ENCODE results near the gene ZNF582. TPM values are rescaled to one million over a fixed set of nuclear protein-coding genes. Genes with fewer than 3 reads are reported as not detected.

ZNF582 gene
- total and polyA plus RNA-seq, 7 experiments from 2014 or later: 1.7 to 7.6 (median 5.7) TPM

DNA sequence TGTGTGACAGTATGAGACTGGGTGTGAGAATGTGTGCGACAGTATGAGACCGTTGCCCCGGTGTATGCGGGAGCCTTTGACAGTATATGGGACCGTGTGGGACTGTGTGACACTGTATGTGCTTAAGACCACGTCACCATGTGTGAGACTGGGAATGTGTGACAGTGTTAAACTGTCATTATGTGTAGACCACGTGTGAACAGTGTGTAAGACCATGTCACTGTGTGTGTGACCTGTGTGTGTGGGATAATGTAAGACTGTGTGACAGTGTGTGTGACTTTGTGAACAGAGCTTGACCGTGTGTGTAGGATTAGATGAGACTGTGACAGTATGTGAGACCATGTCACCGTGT is 11.3 kb upstream of the ZNF582 start:
- no peaks in the 10 kb centered on the region for H3K27me3 ChIP-seq (ENCODE audit: control insufficient read depth in 2 of 2, insufficient read depth in 2 of 2, low read length in 2 of 2)
- peak overlapping the region; percentile 86 for H3K4me3 ChIP-seq (ENCODE audit: low read length)
- Mint-ChIP-seq H3K9me3 (peaks cover 32 to 96% (median 60%) of the 10 kb centered on the region in 11 donors), H3K36me3 (peaks cover 35 to 81% (median 68%) of the 10 kb centered on the region in 5 donors), H3K4me3 (peak overlapping the region; percentile 87 to 98 (median 94)), H3K4me1 (peaks cover 19 to 37% (median 30%) of the 10 kb centered on the region in 7 donors), H3K27ac (peak overlapping the region; percentile 80 to 98 (median 95)), H3K27me3 (no peaks in the 10 kb centered on the region)
- H3K27ac ChIP-seq (ENCODE audit: low read depth, low read length): peak overlapping the region; percentile 96
- ChIA-PET CTCF (no interaction called here), POLR2A (interaction anchor here (1.4 to 1.5 kb wide), 2 partner anchors 11 to 12 kb away, joined by 5 to 7 read pairs; partner anchors contain the start of gene ZNF582)
- H3K4me1 ChIP-seq (ENCODE audit: control insufficient read depth in 2 of 2, insufficient read depth in 2 of 2, low read length in 2 of 2): peaks cover 8 to 16% of the 10 kb centered on the region in 2 donors
- intact Hi-C loops (cut with micrococcal nuclease): loop anchor here (1.0 to 10.0 kb wide), 9 partner anchors 11 to 1748 kb away; partner anchors contain the start of genes ZSCAN5A (in 2 of the 2), ZFP28 (in 1 of the 2), ZNF304 (in 1 of the 2) and ZNF329 (in 1 of the 2)
- DNase-seq (no peak), ATAC-seq (peak; percentile 26)
- H3K9me3 ChIP-seq (ENCODE audit: control insufficient read depth in 2 of 3, low read length in 3 of 3): peaks cover 5 to 41% (median 19%) of the 10 kb centered on the region in 3 experiments
- H3K36me3 ChIP-seq (ENCODE audit: control insufficient read depth in 2 of 3, insufficient read depth in 3 of 3, low read length in 3 of 3): peaks cover 19 to 36% (median 22%) of the 10 kb centered on the region in 3 experiments

DNA sequence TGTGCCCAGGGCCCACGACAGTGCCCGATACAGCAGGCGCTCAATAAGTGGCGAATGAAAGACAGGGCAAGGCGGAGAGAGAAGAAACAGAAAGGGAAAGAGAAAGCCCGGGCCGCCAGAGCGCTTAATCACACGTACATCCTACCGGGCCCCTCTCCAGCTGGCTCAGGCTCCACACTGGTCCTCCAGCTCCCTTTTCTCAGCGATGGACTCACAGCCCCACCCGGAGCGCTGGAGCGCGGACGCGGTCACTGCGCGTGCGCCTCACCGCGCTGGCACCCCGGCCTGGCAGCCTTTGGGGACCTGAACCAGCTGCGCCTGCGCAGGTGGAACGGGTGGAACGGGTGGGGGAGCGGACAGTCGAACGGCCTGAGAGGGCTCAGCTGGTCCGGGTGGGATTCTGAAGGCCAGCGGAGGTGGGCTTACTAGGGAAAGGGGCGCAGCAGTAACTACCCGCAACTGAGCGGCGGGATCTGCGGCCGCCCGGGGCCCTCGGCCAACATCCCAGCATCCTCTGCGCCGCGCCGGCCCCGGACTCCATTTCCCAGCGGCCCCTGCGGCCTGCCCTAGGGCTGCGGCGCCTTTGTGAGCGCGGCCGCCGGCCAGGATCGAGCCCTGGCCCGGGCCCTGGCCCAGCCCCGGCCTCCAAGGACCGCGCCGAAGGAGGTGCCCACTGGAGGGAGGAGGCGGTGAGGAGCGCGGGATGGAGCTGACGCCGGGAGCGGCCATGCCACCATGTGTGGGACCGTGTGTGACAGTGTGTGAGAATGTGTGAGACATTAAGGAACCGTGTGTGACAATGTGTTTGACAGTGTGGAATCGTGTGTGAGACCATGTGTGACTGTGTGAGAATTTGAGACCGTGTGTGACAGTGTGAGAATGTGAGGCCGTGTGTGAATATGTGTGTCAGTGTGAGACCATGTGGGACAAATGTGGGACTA is 10.7 kb upstream of the ZNF582 start, which contains the start of gene ZNF583:
Gene ZNF583, plus strand, starts transcription at position 569 of the 941 bp plus-strand sequence. CDS start 2,783 bp downstream, outside the sequence.
- peak within 1 kb of the TSS; percentile 87 to 98 (median 94) for H3K4me3 Mint-ChIP-seq
- POLR2A ChIA-PET: interaction anchor here (0.6 to 1.5 kb wide), 9 partner anchors 8 to 1779 kb away, joined by 3 to 7 read pairs (median 4); partner anchors contain the start of genes ZNF274, ZNF548, ZNF582 and ZSCAN5A
- peaks cover 36 to 81% (median 68%) of the 10 kb centered on the region in 5 donors for H3K36me3 Mint-ChIP-seq

DNA sequence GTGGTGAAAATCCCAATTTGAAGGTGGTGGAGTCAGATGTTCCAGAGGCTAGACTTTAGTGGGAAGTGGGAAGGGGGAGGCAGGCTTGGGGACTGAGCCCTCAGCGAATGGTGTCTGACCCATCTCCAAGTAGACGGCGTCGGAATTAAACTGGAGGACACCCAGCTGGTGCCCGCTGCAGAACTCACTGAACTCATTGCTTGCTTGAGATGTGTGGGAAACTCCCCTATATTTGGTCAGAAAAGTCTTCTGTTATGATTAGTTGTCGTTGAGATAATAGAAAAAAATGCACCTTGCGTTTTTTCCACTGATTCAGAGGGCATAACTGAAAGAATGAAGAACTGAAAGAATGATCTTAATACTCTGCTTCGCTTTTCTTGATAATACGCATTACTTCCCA is 9.9 kb upstream of the ZNF582 start:
- Histone ChIP-seq H3K36me3 (ENCODE audit: control insufficient read depth in 2 of 3, insufficient read depth in 3 of 3, low read length in 3 of 3) (peaks cover 6 to 35% (median 9%) of the 10 kb centered on the region in 3 experiments), H3K9me3 (ENCODE audit: control insufficient read depth in 2 of 3, low read length in 3 of 3) (peaks cover 10 to 41% (median 16%) of the 10 kb centered on the region in 3 experiments), H3K27me3 (ENCODE audit: control insufficient read depth in 2 of 2, insufficient read depth in 2 of 2, low read length in 2 of 2) (no peaks in the 10 kb centered on the region), H3K4me3 (ENCODE audit: low read length) (peak overlapping the region; percentile 86), H3K4me1 (ENCODE audit: control insufficient read depth in 2 of 2, insufficient read depth in 2 of 2, low read length in 2 of 2) (peaks cover 8 to 16% of the 10 kb centered on the region in 2 donors), H3K27ac (ENCODE audit: low read depth, low read length) (peak overlapping the region; percentile 96)
- peaks cover 23 to 96% (median 56%) of the 10 kb centered on the region in 11 donors for H3K9me3 Mint-ChIP-seq
- intact Hi-C loops (cut with micrococcal nuclease): loop anchor here (1.0 to 10.0 kb wide), 5 partner anchors 10 to 1749 kb away; partner anchors contain the start of genes ZFP28 (in 1 of the 2), ZNF304 (in 1 of the 2), ZNF329 (in 1 of the 2) and ZNF582 (in 1 of the 2)
- POLR2A ChIA-PET: interaction anchor here (0.6 to 1.5 kb wide), 8 partner anchors 8 to 1780 kb away, joined by 3 to 7 read pairs (median 4); partner anchors contain the start of genes ZNF274, ZNF582 and ZSCAN5A
- no peak for ATAC-seq
- H3K27me3 Mint-ChIP-seq: no peaks in the 10 kb centered on the region
- no peak for DNase-seq
- peaks cover 35 to 81% (median 68%) of the 10 kb centered on the region in 5 donors for H3K36me3 Mint-ChIP-seq
- peaks cover 19 to 37% (median 30%) of the 10 kb centered on the region in 7 donors for H3K4me1 Mint-ChIP-seq
- H3K27ac Mint-ChIP-seq: peak overlapping the region; percentile 80 to 98 (median 95)
- H3K4me3 Mint-ChIP-seq: peak overlapping the region; percentile 87 to 98 (median 94)
- CTCF ChIA-PET: no interaction called here

More for the DNA sequence above, 10.7 kb upstream of the ZNF582 start, which contains the start of gene ZNF583:
- Mint-ChIP-seq H3K27me3 (no peaks in the 10 kb centered on the region), H3K27ac (peak within 1 kb of the TSS; percentile 80 to 98 (median 95)), H3K4me1 (peaks cover 19 to 37% (median 30%) of the 10 kb centered on the region in 7 donors), H3K9me3 (peaks cover 31 to 96% (median 61%) of the 10 kb centered on the region in 11 donors)
- CTCF ChIA-PET: no interaction called here
- Histone ChIP-seq H3K4me3 (ENCODE audit: low read length) (peak within 1 kb of the TSS; percentile 86), H3K27ac (ENCODE audit: low read depth, low read length) (peak within 1 kb of the TSS; percentile 96), H3K4me1 (ENCODE audit: control insufficient read depth in 2 of 2, insufficient read depth in 2 of 2, low read length in 2 of 2) (peaks cover 8 to 16% of the 10 kb centered on the region in 2 donors), H3K36me3 (ENCODE audit: control insufficient read depth in 2 of 3, insufficient read depth in 3 of 3, low read length in 3 of 3) (peaks cover 14 to 36% (median 17%) of the 10 kb centered on the region in 3 experiments), H3K27me3 (ENCODE audit: control insufficient read depth in 2 of 2, insufficient read depth in 2 of 2, low read length in 2 of 2) (no peaks in the 10 kb centered on the region), H3K9me3 (ENCODE audit: control insufficient read depth in 2 of 3, low read length in 3 of 3) (peaks cover 10 to 41% (median 20%) of the 10 kb centered on the region in 3 experiments)
- DNase-seq (peak; percentile 82 to 93 (median 90)), ATAC-seq (peak; percentile 93)
- intact Hi-C loops (cut with micrococcal nuclease): loop anchor here (1.0 to 10.0 kb wide), 10 partner anchors 11 to 1748 kb away; partner anchors contain the start of genes ZFP28 (in 2 of the 2), ZNF582 (in 2 of the 2), ZSCAN5A (in 2 of the 2) and ZNF304 (in 1 of the 2)

DNA sequence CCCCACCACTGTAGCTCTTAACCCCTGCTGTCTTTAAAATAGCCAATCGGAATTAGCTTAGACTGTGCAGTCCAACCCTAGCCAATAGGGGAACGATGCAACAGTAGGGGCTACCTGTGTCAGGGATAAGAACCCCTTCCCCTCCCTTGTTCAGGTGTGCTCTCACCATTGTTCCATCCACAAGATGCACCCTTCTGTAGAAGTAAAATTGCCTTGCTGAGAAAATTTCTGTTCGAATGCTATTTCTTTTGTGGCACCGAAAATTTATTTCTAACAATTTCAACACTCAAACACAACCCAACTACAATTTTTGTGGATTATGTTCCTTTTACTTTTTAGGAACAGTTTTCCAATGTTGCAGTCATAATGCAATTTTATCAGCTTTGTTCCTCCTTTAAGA is 7.2 kb upstream of the ZNF582 start:
- Mint-ChIP-seq H3K36me3 (peaks cover 33 to 73% (median 60%) of the 10 kb centered on the region in 5 donors), H3K4me1 (peaks cover 19 to 30% (median 28%) of the 10 kb centered on the region in 7 donors), H3K27ac (no peak overlapping the region), H3K9me3 (peaks cover 12 to 93% (median 53%) of the 10 kb centered on the region in 11 donors), H3K4me3 (peak overlapping the region in 1 of 10 donors; percentile 12), H3K27me3 (no peaks in the 10 kb centered on the region)
- Histone ChIP-seq H3K9me3 (ENCODE audit: control insufficient read depth in 2 of 3, low read length in 3 of 3) (peaks cover 10 to 53% (median 17%) of the 10 kb centered on the region in 3 experiments), H3K4me1 (ENCODE audit: control insufficient read depth in 2 of 2, insufficient read depth in 2 of 2, low read length in 2 of 2) (peaks cover 8 to 16% of the 10 kb centered on the region in 2 donors), H3K36me3 (ENCODE audit: control insufficient read depth in 2 of 3, insufficient read depth in 3 of 3, low read length in 3 of 3) (peaks cover 0 to 26% (median 0%) of the 10 kb centered on the region in 3 experiments), H3K27me3 (ENCODE audit: control insufficient read depth in 2 of 2, insufficient read depth in 2 of 2, low read length in 2 of 2) (no peaks in the 10 kb centered on the region), H3K4me3 (ENCODE audit: low read length) (no peak overlapping the region), H3K27ac (ENCODE audit: low read depth, low read length) (no peak overlapping the region)
- ATAC-seq (no peak), DNase-seq (no peak)
- ChIA-PET POLR2A (interaction anchor here (0.7 kb wide), 1 partner anchor 8 kb away, joined by 3 read pairs; no protein-coding TSS in a partner anchor), CTCF (no interaction called here)
- intact Hi-C loops (cut with micrococcal nuclease): loop anchor here in 1 of 2 donors (5.0 to 10.0 kb wide), 2 partner anchors 954 to 1752 kb away; partner anchors contain the start of genes ZNF304 and ZNF329

DNA sequence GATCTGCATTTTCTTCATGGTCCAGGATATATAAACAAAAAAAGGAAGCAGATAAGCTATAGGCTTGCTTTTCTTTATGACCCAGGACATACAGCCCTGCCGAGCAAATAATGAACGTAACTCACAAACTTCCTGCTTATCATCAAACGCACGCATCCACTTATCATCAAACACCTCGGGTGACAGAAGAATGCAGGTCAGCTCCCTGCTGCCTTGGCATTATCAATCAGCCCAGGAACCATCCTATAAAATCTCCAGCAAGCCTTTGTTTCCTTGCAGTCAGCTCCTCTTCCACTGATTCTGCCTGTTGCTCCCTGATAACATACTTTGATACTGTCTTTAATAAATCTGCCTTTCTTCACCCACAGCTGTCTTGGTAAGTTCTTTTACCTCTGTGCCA is 5.5 kb upstream of the ZNF582 start:
- intact Hi-C loops (cut with micrococcal nuclease): loop anchor here (10.0 kb wide), 2 partner anchors 1096 to 1326 kb away; partner anchors contain the start of genes ZNF671 (in 1 of the 2) and ZNF773 (in 1 of the 2)
- Histone ChIP-seq H3K27ac (ENCODE audit: low read depth, low read length) (no peak overlapping the region), H3K4me1 (ENCODE audit: control insufficient read depth in 2 of 2, insufficient read depth in 2 of 2, low read length in 2 of 2) (peaks cover 8 to 10% of the 10 kb centered on the region in 2 donors), H3K4me3 (ENCODE audit: low read length) (no peak overlapping the region), H3K27me3 (ENCODE audit: control insufficient read depth in 2 of 2, insufficient read depth in 2 of 2, low read length in 2 of 2) (no peaks in the 10 kb centered on the region), H3K9me3 (ENCODE audit: control insufficient read depth in 2 of 3, low read length in 3 of 3) (peaks cover 10 to 68% (median 21%) of the 10 kb centered on the region in 3 experiments), H3K36me3 (ENCODE audit: control insufficient read depth in 2 of 3, insufficient read depth in 3 of 3, low read length in 3 of 3) (peaks cover 0 to 23% (median 0%) of the 10 kb centered on the region in 3 experiments)
- peaks cover 7 to 25% (median 15%) of the 10 kb centered on the region in 7 donors for H3K4me1 Mint-ChIP-seq
- ChIA-PET POLR2A (no interaction called here), CTCF (no interaction called here)
- no peak overlapping the region for H3K4me3 Mint-ChIP-seq
- DNase-seq (no peak), ATAC-seq (no peak)
- H3K9me3 Mint-ChIP-seq: peaks cover under 1 to 94% (median 60%) of the 10 kb centered on the region in 11 donors
- no peaks in the 10 kb centered on the region for H3K27me3 Mint-ChIP-seq
- H3K36me3 Mint-ChIP-seq: peaks cover 22 to 74% (median 55%) of the 10 kb centered on the region in 5 donors
- H3K27ac Mint-ChIP-seq: no peak overlapping the region

Data from naive thymus-derived CD4-positive, alpha-beta T cell (primary cell).